HG03565 (cell line): Measurements from ENCODE around the gene MOB1A.
"Not testable (repeated sequence)": the region's sequence is repeated elsewhere in the genome, so short reads cannot be mapped to it uniquely, and the experiment has no call there.

Experiments
- ATAC-seq: cut with Tn5 transposase; IDR thresholded peaks from one replicate; pipeline ENCODE4 v1.9.1; 2021; ENCODE audit warnings: mild to moderate bottlenecking, moderate library complexity; ENCODE audit not compliant: unreplicated experiment

Gene MOB1A

GRCh38 chr2:74178211-74179062 lies at the start of gene MOB1A:
TSS of gene MOB1A (minus strand) at chr2:74178879. CDS start at chr2:74178674, 205 bp downstream.
- peak; percentile 66 for ATAC-seq

GRCh38 chr2:74227646-74228045 lies 49.0 kb upstream of the MOB1A start:
- ATAC-seq, result no peak

- ATAC-seq, result no peak
These were observed 48.1 kb upstream of the MOB1A start for GRCh38 chr2:74226648-74227213.

- no peak for ATAC-seq
These were observed 47.2 kb upstream of the MOB1A start for GRCh38 chr2:74225698-74226459.

GRCh38 chr2:74223941-74224770 lies 45.5 kb upstream of the MOB1A start:
- ATAC-seq, result no peak

- ATAC-seq, result no peak
These were observed 43.6 kb upstream of the MOB1A start for GRCh38 chr2:74222300-74222650.

GRCh38 chr2:74221604-74222299 lies 43.1 kb upstream of the MOB1A start:
- ATAC-seq, result no peak

- ATAC-seq, result no peak
These were observed 42.4 kb upstream of the MOB1A start for GRCh38 chr2:74221091-74221490.

- ATAC-seq, result no peak
These were observed 41.3 kb upstream of the MOB1A start for GRCh38 chr2:74219846-74220486.

- no peak for ATAC-seq
These were observed 38.0 kb upstream of the MOB1A start for GRCh38 chr2:74216642-74217041.

GRCh38 chr2:74215771-74216170 lies 37.1 kb upstream of the MOB1A start:
- ATAC-seq, result not testable (repeated sequence)

- ATAC-seq, result no peak
These were observed 34.2 kb upstream of the MOB1A start for GRCh38 chr2:74212702-74213410.

GRCh38 chr2:74206180-74206688 lies 27.6 kb upstream of the MOB1A start:
- ATAC-seq, result peak; percentile 62

GRCh38 chr2:74205596-74205995 lies 26.9 kb upstream of the MOB1A start:
- ATAC-seq, result no peak

GRCh38 chr2:74205113-74205512 lies 26.4 kb upstream of the MOB1A start:
- ATAC-seq, result no peak

GRCh38 chr2:74204436-74204835 lies 25.8 kb upstream of the MOB1A start:
- ATAC-seq, result no peak

- ATAC-seq, result no peak
These were observed 22.9 kb upstream of the MOB1A start for GRCh38 chr2:74201596-74201995.

- no peak for ATAC-seq
These were observed 22.5 kb upstream of the MOB1A start for GRCh38 chr2:74201196-74201595.

GRCh38 chr2:74199871-74200305 lies 21.2 kb upstream of the MOB1A start:
- ATAC-seq, result no peak
